ENCODE data around the gene RHBDD3. TPM values are rescaled to one million over a fixed set of nuclear protein-coding genes. Genes with fewer than 3 reads are reported as not detected.
A peak's percentile ranks its signal among the peaks of the same experiment; 100 is the strongest.

RHBDD3 gene
- 10 to 100 TPM; 16.6 to 20.9 (median 17.9) TPM for total RNA-seq
- total RNA-seq (2013) = 12.0 TPM

GRCh38 chr22:29267858-29268510 lies at the start of gene RHBDD3, which contains the start of gene EWSR1:
TSS of gene RHBDD3 (minus strand) at chr22:29267981. CDS start at chr22:29265626, 2,355 bp downstream.
TSS of gene EWSR1 (plus strand) at chr22:29268268. CDS start at chr22:29268337, 69 bp downstream.
- Mint-ChIP-seq H3K4me3 (peak within 1 kb of the TSS; percentile 98), H3K27ac (peak within 1 kb of the TSS; percentile 96 to 99), H3K27me3 (ENCODE audit: low read depth in 2 of 2) (no peaks in the 10 kb centered on the region), H3K9me3 (no peaks in the 10 kb centered on the region), H3K4me1 (peaks cover 58 to 63% of the 10 kb centered on the region in 2 donors), H3K36me3 (peaks cover 8% of the 10 kb centered on the region)
- Histone ChIP-seq H3K36me3 (ENCODE audit: control insufficient read depth, insufficient read depth, low read length) (peaks cover 9% of the 10 kb centered on the region), H3K9me3 (ENCODE audit: control insufficient read depth, insufficient read depth, low read length) (no peaks in the 10 kb centered on the region), H3K27me3 (ENCODE audit: control insufficient read depth, insufficient read depth, low read length) (no peaks in the 10 kb centered on the region), H3K4me1 (ENCODE audit: control insufficient read depth, insufficient read depth, low read length) (peaks cover 31% of the 10 kb centered on the region), H3K4me3 (ENCODE audit: low read length) (peak within 1 kb of the TSS; percentile 83), H3K27ac (ENCODE audit: low read length) (peak within 1 kb of the TSS; percentile 96)
- peak; percentile 87 to 95 (median 89) for ATAC-seq
- no peak for TF ChIP-seq CTCF (IDR thresholded peaks at IDR 0.05)
- DNase-seq = peak; percentile 97 to 99
- intact Hi-C loops (cut with micrococcal nuclease) = loop anchor here (10.0 kb wide), 1 partner anchor 1353 kb away; the partner anchor contains the start of gene PITPNB
- WGBS (ENCODE audit: insufficient coverage) = under 1% methylated on average over 65 of the region's 67 CpGs

- H3K4me3 ChIP-seq (ENCODE audit: low read length) = no peak overlapping the region
- no peaks in the 10 kb centered on the region for H3K9me3 ChIP-seq (ENCODE audit: control insufficient read depth, insufficient read depth, low read length)
- no peak overlapping the region for H3K27ac ChIP-seq (ENCODE audit: low read length)
- Mint-ChIP-seq H3K27me3 (ENCODE audit: low read depth in 2 of 2) (peaks cover 36 to 37% of the 10 kb centered on the region in 2 donors), H3K36me3 (no peaks in the 10 kb centered on the region), H3K9me3 (no peaks in the 10 kb centered on the region), H3K4me3 (no peak overlapping the region), H3K27ac (no peak overlapping the region), H3K4me1 (peaks cover 9 to 18% of the 10 kb centered on the region in 2 donors)
- ATAC-seq (no peak), DNase-seq (no peak)
- intact Hi-C loops (cut with micrococcal nuclease) = no loop called here
- no peaks in the 10 kb centered on the region for H3K36me3 ChIP-seq (ENCODE audit: control insufficient read depth, insufficient read depth, low read length)
- H3K27me3 ChIP-seq (ENCODE audit: control insufficient read depth, insufficient read depth, low read length) = peaks cover 26% of the 10 kb centered on the region
- H3K4me1 ChIP-seq (ENCODE audit: control insufficient read depth, insufficient read depth, low read length) = peaks cover 15% of the 10 kb centered on the region
- TF ChIP-seq CTCF (IDR thresholded peaks at IDR 0.05) = no peak
- 56% methylated on average over 18 of the region's 18 CpGs for WGBS (ENCODE audit: insufficient coverage)
These were observed 48.5 kb upstream of the RHBDD3 start for GRCh38 chr22:29316141-29316828.

GRCh38 chr22:29315286-29316140 lies 47.7 kb upstream of the RHBDD3 start, which contains the start of gene RASL10A:
TSS of gene RASL10A (minus strand) at chr22:29315697. CDS start at chr22:29315246, 451 bp downstream.
- WGBS (ENCODE audit: insufficient coverage) = 5% methylated on average over 102 of the region's 103 CpGs
- peaks cover 26% of the 10 kb centered on the region for H3K27me3 ChIP-seq (ENCODE audit: control insufficient read depth, insufficient read depth, low read length)
- Mint-ChIP-seq H3K4me1 (peaks cover 9 to 18% of the 10 kb centered on the region in 2 donors), H3K9me3 (no peaks in the 10 kb centered on the region), H3K27ac (no peak within 1 kb of the TSS), H3K4me3 (no peak within 1 kb of the TSS), H3K27me3 (ENCODE audit: low read depth in 2 of 2) (peaks cover 36 to 40% of the 10 kb centered on the region in 2 donors), H3K36me3 (no peaks in the 10 kb centered on the region)
- peaks cover 23% of the 10 kb centered on the region for H3K4me1 ChIP-seq (ENCODE audit: control insufficient read depth, insufficient read depth, low read length)
- H3K4me3 ChIP-seq (ENCODE audit: low read length) = no peak within 1 kb of the TSS
- ATAC-seq = peak in 1 of 3 donors; percentile 6
- H3K36me3 ChIP-seq (ENCODE audit: control insufficient read depth, insufficient read depth, low read length) = no peaks in the 10 kb centered on the region
- intact Hi-C loops (cut with micrococcal nuclease) = no loop called here
- H3K27ac ChIP-seq (ENCODE audit: low read length) = no peak within 1 kb of the TSS
- TF ChIP-seq CTCF (IDR thresholded peaks at IDR 0.05) = no peak
- H3K9me3 ChIP-seq (ENCODE audit: control insufficient read depth, insufficient read depth, low read length) = no peaks in the 10 kb centered on the region
- DNase-seq = no peak
